Pancreas (tissue), 10 donors: ENCODE measurements around the gene MYOF. TPM values are rescaled to one million over a fixed set of nuclear protein-coding genes. Genes with fewer than 3 reads are reported as not detected.

ENCODE experiments used
- ATAC-seq, 4 donors: fragments of 200-7000 bp; cut with Tn5 transposase; one replicate each; pipeline versions ENCODE4 v1.8.0 to v1.9.1; 2020; ENCODE audit warnings: mild to moderate bottlenecking in 4 of 4, moderate library complexity in 4 of 4
- DNase-seq, 6 donors: peaks; one replicate each; pipeline ENCODE4 v3.0.0-alpha.2; 2020
- FAIRE-seq: peaks from 2 replicates; lab custom pipeline; 2012; peaks lifted over from hg19 to GRCh38; lab: Jason Lieb, UNC
- H3K27ac ChIP-seq, 4 donors: fragments of 200-600 bp; sonication (generic); 1 replicate in 3 of 4; 2 replicates in 1 of 4; pipeline versions ENCODE4 v1.5.0 to v1.8.0; 2020
- H3K27me3 ChIP-seq, 4 donors: fragments of 200-600 bp; one replicate each; pipeline ENCODE4 v1.8.0; 2021
- H3K36me3 ChIP-seq, 3 donors: fragments of 200-600 bp; sonication (generic) in 1 of 3; one replicate each; pipeline versions ENCODE4 v1.5.0 to v1.8.0; 2020 to 2021
- H3K4me1 ChIP-seq, 3 donors: fragments of 200-600 bp; one replicate each; pipeline ENCODE4 v1.8.0; 2021
- H3K4me3 ChIP-seq, 4 donors: fragments of 200-600 bp; sonication (generic) in 2 of 4; one replicate each; pipeline versions ENCODE4 v1.5.0 to v1.8.0; 2020 to 2021
- H3K9me3 ChIP-seq, 4 donors: fragments of 200-600 bp; one replicate each; pipeline ENCODE4 v1.8.0; 2021
- CTCF ChIP-seq, 4 donors: fragments of 200-600 bp; sonication (generic) in 3 of 4; IDR thresholded peaks; one replicate each; pipeline versions ENCODE4 v1.5.0 to v1.8.0; 2021; ENCODE audit warnings: antibody characterized with exemption in 4 of 4
- WGBS, 2 donors: extraction: QIAGEN DNeasy Blood & Tissue Kit; methylation state at CpG; one replicate each; pipeline ENCODE4 v1.1.7; 2013; 5-methylcytosine and 5-hydroxymethylcytosine counted together
- intact Hi-C, 3 donors: fragments of 100-400 bp; cut with DNase I; formaldehyde crosslinking; loops; one replicate each; pipeline versions ENCODE4 v1.11.1 to v1.14.2; 2022
- polyA plus RNA-seq, 2 donors: library from polyadenylated mRNA; stranded (reverse); fragments of 200-250 nt; gene quantifications; one replicate each; pipeline ENCODE4 v1.2.3, GENCODE V29; 2013
- total RNA-seq, 6 donors: library from RNA; stranded (reverse); fragmentation: NEBNext Ultra II Directional in 4 of 6; extraction: Animal tissue kit (Norgen Biotek cat#: 25700) in 4 of 6; gene quantifications; one replicate each; pipeline versions ENCODE4 v1.2.1 to v1.2.4, GENCODE V29; 2021 to 2023
- donor health status: healthy with polysubstance abuse.
- donor health status: DM: no; HTN: no; CAD: no; lungs with moderate emphysema.
- donor health status: DM: no; HTN: no; CAD: no.
- donor health status: control.
- donor health status: control.
- donor health status: Bipolar disorder and iron deficiency.
- donor health status: DM: yes; HTN: yes; CAD: no.
- donor health status: DM: no; HTN: no; CAD: no.
- donor health status: DM: no; HTN: no; CAD: no.
- donor health status: DM: yes; HTN: yes; CAD: no.

Gene MYOF
- total and polyA plus RNA-seq, 8 donors = 4.7 to 38.2 (median 12.0) TPM

DNA sequence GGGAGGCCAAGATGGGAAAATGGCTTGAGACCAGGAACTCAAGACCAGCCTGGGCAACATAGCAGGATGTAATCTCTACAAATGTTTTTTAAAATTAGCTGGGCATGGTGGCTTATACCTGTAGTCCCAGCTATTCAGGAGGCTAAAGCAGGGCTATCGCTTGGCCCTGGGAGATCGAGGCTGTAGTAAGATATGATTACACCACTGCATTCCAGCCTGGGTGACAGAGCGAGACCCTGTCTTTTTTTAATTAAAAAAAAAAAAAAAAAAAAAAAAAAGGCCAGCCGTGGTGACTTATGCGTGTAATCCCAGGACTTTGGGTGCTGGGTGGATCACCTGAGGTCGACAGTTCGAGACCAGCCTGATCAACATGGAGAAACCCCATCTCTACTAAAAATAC is 27.4 kb downstream of the MYOF start:
- DNase-seq (no peak), FAIRE-seq (no peak), ATAC-seq (no peak)
- no peak for TF ChIP-seq CTCF (IDR thresholded peaks at IDR 0.05)
- Histone ChIP-seq H3K36me3 (no peaks in the 10 kb centered on the region), H3K4me3 (no peak overlapping the region), H3K27ac (no peak overlapping the region), H3K27me3 (no peaks in the 10 kb centered on the region), H3K9me3 (no peaks in the 10 kb centered on the region), H3K4me1 (peaks cover 0 to 14% (median 0%) of the 10 kb centered on the region in 3 donors)
- intact Hi-C loops = no loop called here
- WGBS, 2 donors = 88 to 92% methylated on average over 7 of the region's 7 CpGs

DNA sequence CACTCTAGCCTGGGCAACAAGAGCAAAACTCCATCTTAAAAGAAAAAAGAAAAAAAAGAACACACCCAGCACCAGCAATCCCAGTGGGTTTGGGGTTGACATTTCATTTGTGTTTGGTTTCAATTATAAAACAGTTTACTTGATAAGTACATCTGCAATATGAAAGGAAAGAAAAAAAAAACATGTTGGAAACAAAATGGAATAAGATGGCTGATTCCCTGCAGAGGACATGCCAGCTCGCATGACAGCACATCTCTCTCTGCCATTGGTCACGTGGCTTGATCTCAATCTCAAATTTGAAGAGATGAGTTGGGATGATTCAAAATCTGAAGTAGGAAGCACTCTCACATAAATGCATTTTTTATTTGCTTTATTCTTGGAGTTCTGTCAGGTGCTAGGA is 28.0 kb downstream of the MYOF start:
- 86 to 98% methylated on average over 2 of the region's 2 CpGs for WGBS, 2 donors
- ATAC-seq (no peak), FAIRE-seq (no peak), DNase-seq (no peak)
- no peak overlapping the region for H3K27ac ChIP-seq
- intact Hi-C loops = no loop called here
- peaks cover 0 to 9% (median 0%) of the 10 kb centered on the region in 3 donors for H3K4me1 ChIP-seq
- H3K4me3 ChIP-seq = no peak overlapping the region
- H3K27me3 ChIP-seq = no peaks in the 10 kb centered on the region
- no peaks in the 10 kb centered on the region for H3K9me3 ChIP-seq
- H3K36me3 ChIP-seq = no peaks in the 10 kb centered on the region
- no peak for TF ChIP-seq CTCF (IDR thresholded peaks at IDR 0.05)

- no peak overlapping the region for H3K4me3 ChIP-seq
- no peak for FAIRE-seq
- no peaks in the 10 kb centered on the region for H3K36me3 ChIP-seq
- WGBS, 2 donors = 33 to 38% methylated on average over 2 of the region's 2 CpGs
- H3K9me3 ChIP-seq = no peaks in the 10 kb centered on the region
- no peak for DNase-seq
- intact Hi-C loops = no loop called here
- H3K27ac ChIP-seq = no peak overlapping the region
- TF ChIP-seq CTCF (IDR thresholded peaks at IDR 0.05) = no peak
- H3K4me1 ChIP-seq = peaks cover 0 to 3% (median 0%) of the 10 kb centered on the region in 3 donors
- ATAC-seq = no peak
- no peaks in the 10 kb centered on the region for H3K27me3 ChIP-seq
Observed at GRCh38 chr10:93452143-93452542, 30.0 kb downstream of the MYOF start.

- TF ChIP-seq CTCF (IDR thresholded peaks at IDR 0.05) = no peak
- no peak for FAIRE-seq
- peaks cover 0 to 3% (median 3%) of the 10 kb centered on the region in 3 donors for H3K4me1 ChIP-seq
- no peaks in the 10 kb centered on the region for H3K36me3 ChIP-seq
- H3K27ac ChIP-seq = no peak overlapping the region
- no peak for DNase-seq
- intact Hi-C loops = no loop called here
- no peaks in the 10 kb centered on the region for H3K27me3 ChIP-seq
- no peak overlapping the region for H3K4me3 ChIP-seq
- H3K9me3 ChIP-seq = no peaks in the 10 kb centered on the region
- 47 to 48% methylated on average over 7 of the region's 7 CpGs for WGBS, 2 donors
- peak in 2 of 4 donors; percentile 38 to 64 for ATAC-seq
Observed at GRCh38 chr10:93451244-93451947, 30.7 kb downstream of the MYOF start.

GRCh38 chr10:93447970-93448369 is 34.2 kb downstream of the MYOF start:
- no peak overlapping the region for H3K4me3 ChIP-seq
- H3K9me3 ChIP-seq = no peaks in the 10 kb centered on the region
- no peak for FAIRE-seq
- intact Hi-C loops = no loop called here
- DNase-seq = no peak
- no peaks in the 10 kb centered on the region for H3K27me3 ChIP-seq
- 58 to 93% methylated on average over 3 of the region's 3 CpGs for WGBS, 2 donors
- no peak for TF ChIP-seq CTCF (IDR thresholded peaks at IDR 0.05)
- H3K4me1 ChIP-seq = peaks cover 8 to 16% (median 15%) of the 10 kb centered on the region in 3 donors
- no peak overlapping the region for H3K27ac ChIP-seq
- no peaks in the 10 kb centered on the region for H3K36me3 ChIP-seq
- ATAC-seq = no peak
